Measurements from ENCODE around the gene GALNT18.

DNA sequence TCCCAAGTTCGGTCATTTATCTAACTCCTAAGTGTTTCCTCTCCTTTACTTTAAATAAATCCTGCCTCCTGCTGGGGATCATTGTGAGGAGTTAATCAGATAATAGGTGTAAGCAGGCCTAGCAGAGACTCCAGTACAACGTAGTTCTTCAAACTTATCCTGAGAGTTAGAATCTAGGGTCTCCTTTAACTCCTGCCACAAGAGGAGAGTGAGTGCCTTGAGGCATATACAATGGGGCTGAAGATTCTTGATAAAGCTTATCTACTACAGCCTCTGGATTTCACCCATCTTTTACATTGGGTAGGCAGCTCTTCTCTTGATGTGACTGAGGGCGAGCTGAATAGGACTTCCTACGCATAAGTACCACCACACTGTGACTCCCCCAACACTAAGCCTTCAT is 3.1 kb upstream of the GALNT18 start:
- TF ChIP-seq, protein P1, sequence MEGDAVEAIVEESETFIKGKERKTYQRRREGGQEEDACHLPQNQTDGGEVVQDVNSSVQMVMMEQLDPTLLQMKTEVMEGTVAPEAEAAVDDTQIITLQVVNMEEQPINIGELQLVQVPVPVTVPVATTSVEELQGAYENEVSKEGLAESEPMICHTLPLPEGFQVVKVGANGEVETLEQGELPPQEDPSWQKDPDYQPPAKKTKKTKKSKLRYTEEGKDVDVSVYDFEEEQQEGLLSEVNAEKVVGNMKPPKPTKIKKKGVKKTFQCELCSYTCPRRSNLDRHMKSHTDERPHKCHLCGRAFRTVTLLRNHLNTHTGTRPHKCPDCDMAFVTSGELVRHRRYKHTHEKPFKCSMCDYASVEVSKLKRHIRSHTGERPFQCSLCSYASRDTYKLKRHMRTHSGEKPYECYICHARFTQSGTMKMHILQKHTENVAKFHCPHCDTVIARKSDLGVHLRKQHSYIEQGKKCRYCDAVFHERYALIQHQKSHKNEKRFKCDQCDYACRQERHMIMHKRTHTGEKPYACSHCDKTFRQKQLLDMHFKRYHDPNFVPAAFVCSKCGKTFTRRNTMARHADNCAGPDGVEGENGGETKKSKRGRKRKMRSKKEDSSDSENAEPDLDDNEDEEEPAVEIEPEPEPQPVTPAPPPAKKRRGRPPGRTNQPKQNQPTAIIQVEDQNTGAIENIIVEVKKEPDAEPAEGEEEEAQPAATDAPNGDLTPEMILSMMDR (conservative IDR thresholded peaks at IDR 0.05; ENCODE audit: low read length), result no peak
- TF ChIP-seq EZH2phosphoT487 (IDR thresholded peaks at IDR 0.05; ENCODE audit: borderline replicate concordance, low read depth, low read length), result no peak

Measured in OCI-LY7 (cell line).